GM12873 (cell line): ENCODE data around the gene ARID3C.

Experiments
- TF ChIP-seq, protein P1 (sequence below): IDR thresholded peaks from 2 replicates; pipeline ENCODE4 v1.5.1; 2012; ENCODE audit warnings: low read depth, mild to moderate bottlenecking, moderate library complexity, low read length, control low read depth; ENCODE audit not compliant: insufficient read depth; ENCODE audit errors: missing control alignments

The ARID3C gene

DNA sequence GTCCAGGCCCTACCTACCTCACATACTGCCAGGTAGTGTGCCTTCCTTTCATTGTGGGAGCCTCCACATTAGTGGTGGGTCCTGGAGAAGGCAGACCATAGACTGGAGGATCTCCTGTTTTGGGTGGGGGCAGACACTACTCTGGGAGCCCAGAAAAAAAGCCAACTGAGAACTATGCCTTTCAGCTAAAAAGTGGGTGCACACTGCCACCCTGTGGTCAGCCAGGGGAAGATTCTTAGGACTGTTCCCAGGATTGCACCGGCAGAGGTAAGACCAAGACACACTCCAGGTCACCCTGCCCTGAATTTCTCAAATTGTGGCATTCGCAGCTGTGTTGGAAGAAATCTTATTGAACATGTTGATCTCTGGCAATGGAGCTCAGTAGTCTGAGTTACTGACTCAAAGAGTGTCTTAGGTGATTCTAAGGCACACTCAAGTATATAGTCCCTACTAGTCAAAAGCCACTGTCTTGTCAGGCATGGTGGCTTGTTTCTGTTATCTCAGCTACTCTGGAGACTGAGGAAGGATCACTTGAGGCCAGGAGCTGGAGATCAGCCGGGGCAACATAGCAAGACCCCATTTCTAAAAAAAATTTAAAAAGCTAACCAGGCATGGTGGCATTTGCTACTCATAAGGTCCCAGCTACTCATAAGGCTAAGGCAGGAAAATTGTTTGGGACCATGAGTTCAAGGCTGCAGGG is 5.1 kb upstream of the ARID3C start:
- TF ChIP-seq, protein P1, sequence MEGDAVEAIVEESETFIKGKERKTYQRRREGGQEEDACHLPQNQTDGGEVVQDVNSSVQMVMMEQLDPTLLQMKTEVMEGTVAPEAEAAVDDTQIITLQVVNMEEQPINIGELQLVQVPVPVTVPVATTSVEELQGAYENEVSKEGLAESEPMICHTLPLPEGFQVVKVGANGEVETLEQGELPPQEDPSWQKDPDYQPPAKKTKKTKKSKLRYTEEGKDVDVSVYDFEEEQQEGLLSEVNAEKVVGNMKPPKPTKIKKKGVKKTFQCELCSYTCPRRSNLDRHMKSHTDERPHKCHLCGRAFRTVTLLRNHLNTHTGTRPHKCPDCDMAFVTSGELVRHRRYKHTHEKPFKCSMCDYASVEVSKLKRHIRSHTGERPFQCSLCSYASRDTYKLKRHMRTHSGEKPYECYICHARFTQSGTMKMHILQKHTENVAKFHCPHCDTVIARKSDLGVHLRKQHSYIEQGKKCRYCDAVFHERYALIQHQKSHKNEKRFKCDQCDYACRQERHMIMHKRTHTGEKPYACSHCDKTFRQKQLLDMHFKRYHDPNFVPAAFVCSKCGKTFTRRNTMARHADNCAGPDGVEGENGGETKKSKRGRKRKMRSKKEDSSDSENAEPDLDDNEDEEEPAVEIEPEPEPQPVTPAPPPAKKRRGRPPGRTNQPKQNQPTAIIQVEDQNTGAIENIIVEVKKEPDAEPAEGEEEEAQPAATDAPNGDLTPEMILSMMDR = peak; percentile 90

DNA sequence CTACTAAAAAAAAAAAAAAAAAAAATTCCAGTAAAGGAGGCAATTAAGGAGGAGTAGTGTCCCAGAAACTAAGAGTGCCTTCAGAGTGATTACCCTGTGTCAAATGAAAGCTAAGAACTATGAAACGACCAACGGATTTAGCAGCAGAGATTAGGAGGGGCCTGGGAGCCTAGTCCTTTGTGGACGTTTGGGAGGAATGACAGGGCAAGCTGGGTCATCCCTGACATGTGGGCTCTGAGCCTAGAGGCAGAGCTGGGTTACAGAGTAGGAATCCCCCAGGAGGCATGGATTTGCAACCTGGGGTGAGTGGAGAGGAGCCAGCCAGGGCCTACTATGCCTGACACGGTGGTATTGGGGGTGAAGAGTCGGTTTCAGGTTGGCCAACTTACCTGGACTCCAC is 4.3 kb upstream of the ARID3C start:
- TF ChIP-seq, protein P1 = no peak

DNA sequence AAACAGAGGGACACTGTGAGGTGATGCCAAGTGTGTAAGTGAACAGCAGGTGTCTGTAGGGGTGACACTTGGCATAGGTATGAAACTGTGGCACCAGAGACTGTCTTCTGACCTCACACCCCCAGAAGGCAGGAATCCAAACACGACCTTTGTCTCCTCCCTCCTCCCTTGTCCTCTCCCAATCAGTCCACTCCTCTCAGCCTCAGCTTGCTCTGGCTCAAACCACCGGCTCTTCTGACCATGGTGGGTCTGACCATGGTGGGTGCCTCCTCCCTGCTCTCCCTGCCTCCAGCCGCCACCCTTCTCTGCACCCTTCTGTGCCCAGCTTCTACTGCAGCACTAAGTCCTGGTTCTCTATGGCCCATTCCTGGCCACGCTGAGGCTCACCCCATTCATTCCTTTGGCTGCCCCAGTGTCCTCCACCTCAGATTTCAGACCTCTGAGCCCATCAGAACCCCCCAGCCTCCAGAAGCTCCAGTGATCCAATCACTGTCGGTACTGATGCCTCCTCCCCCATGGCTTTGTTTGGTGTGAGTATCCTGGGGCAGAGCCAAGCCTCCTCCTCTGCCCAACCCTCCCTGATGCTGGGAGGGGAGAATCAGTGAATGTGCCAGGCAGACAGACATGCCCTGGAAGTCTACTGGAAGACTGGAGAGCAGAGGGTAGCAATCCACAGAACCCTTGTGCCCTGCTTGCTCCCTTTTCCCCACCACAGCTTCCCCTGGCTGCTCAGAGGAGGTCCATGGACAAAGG is 1.7 kb upstream of the ARID3C start:
- TF ChIP-seq, protein P1 = no peak

GRCh38 chr9:34629491-34629808 is 584 bp upstream of the ARID3C start:
- TF ChIP-seq, protein P1 = no peak

DNA sequence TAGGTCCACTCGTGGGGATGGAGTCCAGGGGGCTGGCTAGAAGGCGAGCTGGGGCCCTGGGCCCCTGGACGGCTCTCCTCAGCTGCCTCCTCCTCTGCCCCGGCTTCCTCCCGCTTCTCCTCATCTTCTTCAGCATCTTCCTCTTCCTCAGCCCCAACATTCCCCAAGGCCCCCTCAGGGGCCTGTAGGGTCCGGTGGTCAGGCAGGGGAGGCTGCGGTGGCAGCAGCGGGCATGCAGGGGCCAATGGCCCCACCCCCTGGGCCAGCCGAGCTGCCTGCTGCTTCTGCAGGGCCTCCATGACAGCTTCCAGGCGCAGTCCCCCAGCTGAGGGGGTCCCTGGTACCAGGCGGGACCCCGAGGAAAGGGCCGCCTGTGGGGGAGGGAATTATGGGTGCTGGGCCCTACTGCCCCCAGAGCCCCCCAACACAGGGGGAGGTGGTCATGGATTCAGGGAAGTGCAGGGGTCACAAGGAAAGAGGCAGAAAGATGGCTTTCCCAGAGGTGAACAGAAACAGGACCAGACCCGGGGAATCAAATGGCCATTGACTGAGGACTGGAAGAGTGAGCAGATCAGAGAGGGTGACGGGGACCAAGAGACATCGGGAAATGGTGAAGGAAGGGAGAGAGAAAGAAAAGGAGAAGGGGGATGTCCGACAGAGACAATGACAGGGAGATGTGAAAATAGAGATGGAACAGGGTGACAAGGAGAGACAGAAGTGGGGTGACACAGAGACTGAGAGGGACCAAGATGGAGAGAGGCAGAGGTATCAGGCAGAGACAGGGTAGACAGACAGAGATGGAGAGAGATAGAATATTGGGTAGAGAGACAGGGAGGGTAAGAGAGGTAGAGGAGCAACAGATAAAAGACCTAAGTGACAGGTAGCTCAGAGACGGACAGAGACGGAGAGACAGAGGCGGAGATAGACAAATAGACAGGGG is 880 bp downstream of the ARID3C start:
- TF ChIP-seq, protein P1 = no peak

- TF ChIP-seq, protein P1 = no peak
These were observed 3.7 kb downstream of the ARID3C start for GRCh38 chr9:34625186-34625486.

DNA sequence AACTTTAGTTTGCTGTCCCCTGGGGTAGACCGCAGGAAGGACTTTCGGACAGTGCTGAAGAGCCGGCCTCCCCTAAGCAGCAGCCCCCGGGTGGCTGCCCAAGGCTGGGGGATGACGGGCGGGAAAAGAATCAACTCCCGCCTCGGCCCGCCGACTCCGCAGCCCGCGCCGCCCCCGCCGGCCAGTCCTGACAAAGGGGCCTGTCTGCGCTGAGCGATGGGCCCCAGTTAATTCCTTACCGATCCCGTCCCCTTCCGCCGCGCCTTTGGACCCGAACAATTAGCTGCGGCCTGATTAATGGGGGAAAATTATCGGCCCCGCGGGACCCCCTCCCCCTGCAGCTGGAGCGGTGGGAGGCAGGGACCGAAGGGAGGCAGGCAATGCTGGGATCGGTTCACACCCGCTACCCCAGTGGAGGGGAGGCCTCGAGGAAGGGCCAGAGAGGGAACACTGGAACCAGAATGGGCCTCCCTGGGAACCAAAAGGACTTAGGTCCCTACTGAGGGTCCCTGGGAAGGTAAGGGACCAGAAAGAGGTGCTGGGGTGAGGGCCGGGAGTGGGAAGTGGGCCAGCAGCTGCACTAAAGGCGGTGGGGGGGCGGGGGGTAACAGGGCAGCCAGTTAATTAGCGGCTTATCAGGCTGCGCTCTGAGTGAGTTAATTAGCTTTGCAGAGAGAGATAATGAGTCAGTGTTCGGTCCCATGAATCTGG is 4.2 kb downstream of the ARID3C start:
- TF ChIP-seq, protein P1 = no peak
